GM21447 (cell line): ENCODE results near the gene CISH.

Experiments used
- ATAC-seq: cut with Tn5 transposase; IDR thresholded peaks from one replicate; pipeline ENCODE4 v1.9.1; 2021; ENCODE audit not compliant: unreplicated experiment

The CISH gene

GRCh38 chr3:50600141-50600753 lies 11.3 kb downstream of the CISH start:
- ATAC-seq: no peak

GRCh38 chr3:50599716-50600118 lies 11.9 kb downstream of the CISH start:
- no peak for ATAC-seq

GRCh38 chr3:50599115-50599715 lies 12.4 kb downstream of the CISH start:
- no peak for ATAC-seq

- no peak for ATAC-seq
Measured at GRCh38 chr3:50594253-50594785, 17.3 kb downstream of the CISH start.

GRCh38 chr3:50592568-50592967 lies 19.0 kb downstream of the CISH start:
- ATAC-seq: no peak

GRCh38 chr3:50591196-50591741 lies 20.3 kb downstream of the CISH start:
- ATAC-seq: no peak

- no peak for ATAC-seq
Measured at GRCh38 chr3:50588759-50589433, 22.7 kb downstream of the CISH start.

GRCh38 chr3:50587806-50588758 lies 23.5 kb downstream of the CISH start:
- ATAC-seq: peak; percentile 36

GRCh38 chr3:50587373-50587772 lies 24.2 kb downstream of the CISH start:
- ATAC-seq: no peak

GRCh38 chr3:50586763-50587070 lies 24.9 kb downstream of the CISH start:
- no peak for ATAC-seq

GRCh38 chr3:50585919-50586762 lies 25.4 kb downstream of the CISH start:
- ATAC-seq: no peak

GRCh38 chr3:50584391-50584790 lies 27.2 kb downstream of the CISH start:
- ATAC-seq: no peak

- no peak for ATAC-seq
Measured at GRCh38 chr3:50583897-50584296, 27.7 kb downstream of the CISH start.

- no peak for ATAC-seq
Measured at GRCh38 chr3:50582083-50582482, 29.5 kb downstream of the CISH start.

- ATAC-seq: no peak
Measured at GRCh38 chr3:50581459-50581842, 30.1 kb downstream of the CISH start.

GRCh38 chr3:50580683-50581458 lies 30.7 kb downstream of the CISH start:
- ATAC-seq: no peak

GRCh38 chr3:50577348-50577747 lies 34.2 kb downstream of the CISH start:
- ATAC-seq: no peak

GRCh38 chr3:50575372-50575771 lies 36.2 kb downstream of the CISH start:
- ATAC-seq: no peak

GRCh38 chr3:50574444-50574831 lies 37.1 kb downstream of the CISH start:
- no peak for ATAC-seq
